ENCODE data around the gene SLC20A1.
"Not testable (repeated sequence)": the region's sequence is repeated elsewhere in the genome, so short reads cannot be mapped to it uniquely, and the experiment has no call there.

Gene SLC20A1

GRCh38 chr2:112646791-112647689, 1.3 kb downstream of the SLC20A1 start:
- DNase-seq = peak; percentile 21

GRCh38 chr2:112648081-112648480, 2.3 kb downstream of the SLC20A1 start:
- no peak for DNase-seq

DNA sequence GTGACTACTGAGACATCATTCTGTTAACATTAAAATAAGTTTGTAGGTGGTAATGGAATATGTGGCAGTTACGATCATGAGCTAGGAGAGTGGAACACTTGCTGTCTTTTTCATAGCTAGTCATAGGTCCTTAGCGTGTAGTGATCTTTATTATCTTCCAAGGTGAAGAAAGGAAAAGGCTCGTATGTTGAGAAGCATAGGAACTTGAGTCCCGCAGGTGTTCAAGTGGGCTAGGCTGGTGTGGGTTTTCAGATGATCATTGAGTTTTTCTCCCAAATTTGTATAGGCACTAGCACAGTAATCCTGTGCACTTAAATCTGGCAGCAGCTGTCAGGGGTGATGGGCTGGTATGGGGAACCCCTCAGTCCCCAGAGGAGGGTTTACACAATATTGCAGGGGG, 10.9 kb downstream of the SLC20A1 start:
- no peak for DNase-seq

DNA sequence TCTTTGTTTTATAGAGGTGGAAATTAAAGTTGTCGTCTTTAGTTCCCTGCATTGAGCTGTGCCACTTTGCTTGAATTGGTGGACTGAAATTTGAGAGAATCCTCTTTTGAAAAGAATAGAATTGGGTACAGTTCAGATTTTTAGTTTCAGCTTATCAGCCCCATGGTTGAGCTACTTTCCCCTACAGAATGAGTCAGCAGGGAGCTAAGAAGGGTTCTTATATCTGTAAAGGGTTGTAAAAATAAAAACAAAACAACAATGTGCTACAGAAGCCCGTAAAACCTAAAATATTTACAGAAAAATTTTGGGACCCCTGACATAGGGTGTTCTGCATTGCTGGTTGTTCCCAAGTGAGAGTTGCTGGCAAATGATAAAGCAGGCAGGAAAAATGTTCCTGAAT, 12.6 kb downstream of the SLC20A1 start:
- DNase-seq = no peak

- DNase-seq = no peak
Measured at GRCh38 chr2:112658839-112659667, 13.3 kb downstream of the SLC20A1 start.

DNA sequence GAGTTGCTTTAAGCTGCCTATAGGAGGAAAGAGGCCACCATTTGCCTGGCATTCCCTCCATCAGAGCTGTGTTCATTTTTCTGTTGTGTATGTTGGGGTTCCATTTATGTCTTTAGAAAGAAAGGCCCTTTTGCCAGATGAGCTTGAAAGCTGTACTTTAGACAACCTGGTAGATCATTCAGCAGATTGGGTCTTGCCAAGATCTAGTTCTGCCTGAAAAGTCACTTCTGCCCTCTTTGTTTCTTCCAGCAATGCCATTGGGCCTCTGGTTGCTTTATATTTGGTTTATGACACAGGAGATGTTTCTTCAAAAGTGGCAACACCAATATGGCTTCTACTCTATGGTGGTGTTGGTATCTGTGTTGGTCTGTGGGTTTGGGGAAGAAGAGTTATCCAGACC, 14.4 kb downstream of the SLC20A1 start:
- no peak for DNase-seq

DNA sequence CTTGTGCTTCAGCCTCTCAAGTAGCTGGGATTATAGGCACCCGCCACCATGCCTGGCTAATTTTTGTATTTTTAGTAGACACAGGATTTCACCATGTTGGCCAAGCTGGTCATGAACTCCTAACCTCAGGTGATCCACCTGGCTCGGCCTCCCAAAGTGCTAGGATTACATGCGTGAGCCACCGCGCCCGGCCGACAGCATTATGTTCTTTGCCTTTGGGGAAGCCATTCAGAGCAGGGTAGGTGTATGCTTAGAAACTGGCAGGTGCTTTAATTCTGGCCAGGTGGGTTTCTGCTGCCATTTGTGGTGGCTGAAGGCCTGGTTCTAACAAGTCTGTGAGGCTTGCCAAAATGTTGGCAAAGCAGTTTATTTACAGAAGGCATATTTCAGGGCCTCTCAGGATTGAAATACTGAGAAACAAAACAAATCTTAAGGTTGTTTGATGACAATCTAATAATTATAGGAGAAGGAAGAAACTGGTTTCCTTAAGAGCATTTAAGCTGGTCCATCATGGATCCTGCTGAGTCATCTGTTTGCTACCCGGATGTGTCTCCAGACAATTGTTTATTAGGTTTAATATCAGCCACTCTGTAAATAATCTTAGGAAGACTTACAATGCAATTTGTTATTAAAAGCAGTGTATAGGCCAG, 16.0 kb downstream of the SLC20A1 start:
- no peak for DNase-seq

DNA sequence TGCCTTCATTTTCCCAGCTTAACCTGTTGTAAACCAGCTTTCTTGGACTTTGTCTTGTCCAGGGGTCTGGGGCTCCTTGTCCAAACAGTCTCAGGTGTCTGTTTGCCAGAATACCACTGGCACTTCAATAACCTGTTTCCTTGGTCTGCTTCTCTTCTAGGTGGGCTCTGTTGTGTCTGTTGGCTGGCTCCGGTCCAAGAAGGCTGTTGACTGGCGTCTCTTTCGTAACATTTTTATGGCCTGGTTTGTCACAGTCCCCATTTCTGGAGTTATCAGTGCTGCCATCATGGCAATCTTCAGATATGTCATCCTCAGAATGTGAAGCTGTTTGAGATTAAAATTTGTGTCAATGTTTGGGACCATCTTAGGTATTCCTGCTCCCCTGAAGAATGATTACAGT, 17.0 kb downstream of the SLC20A1 start:
- DNase-seq = no peak

DNA sequence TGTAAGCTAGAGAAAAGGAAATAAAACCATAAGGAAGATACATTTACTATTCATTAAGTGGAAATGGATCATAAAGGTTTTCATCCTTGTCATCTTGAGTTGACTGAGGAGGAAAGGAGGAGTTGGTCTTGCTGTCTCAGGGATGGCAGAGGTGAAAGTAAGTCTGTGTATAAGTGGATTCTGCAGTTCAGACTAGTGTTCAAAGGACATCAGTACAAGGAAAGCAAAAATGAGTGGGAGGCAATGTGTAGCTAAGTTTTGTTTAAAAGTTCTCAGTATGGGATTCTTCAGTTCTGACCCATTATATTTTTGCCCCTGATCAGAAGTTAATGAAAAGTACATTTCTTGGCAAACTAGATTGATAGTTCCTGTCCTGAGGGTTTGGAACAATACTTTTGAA, 18.9 kb downstream of the SLC20A1 start:
- no peak for DNase-seq

GRCh38 chr2:112665113-112665780, 19.5 kb downstream of the SLC20A1 start:
- no peak for DNase-seq

- no peak for DNase-seq
Measured at GRCh38 chr2:112666761-112667122, 21.0 kb downstream of the SLC20A1 start.

GRCh38 chr2:112667540-112667939, 21.8 kb downstream of the SLC20A1 start:
- not testable (repeated sequence) for DNase-seq

- DNase-seq = no peak
Measured at GRCh38 chr2:112669667-112670066, 23.9 kb downstream of the SLC20A1 start.

- no peak for DNase-seq
Measured at GRCh38 chr2:112670252-112671022, 24.7 kb downstream of the SLC20A1 start.

- no peak for DNase-seq
Measured at GRCh38 chr2:112671801-112672200, 26.1 kb downstream of the SLC20A1 start.

- DNase-seq = no peak
Measured at GRCh38 chr2:112673008-112673407, 27.3 kb downstream of the SLC20A1 start.

GRCh38 chr2:112674229-112674628, 28.5 kb downstream of the SLC20A1 start:
- DNase-seq = peak; percentile 15

DNA sequence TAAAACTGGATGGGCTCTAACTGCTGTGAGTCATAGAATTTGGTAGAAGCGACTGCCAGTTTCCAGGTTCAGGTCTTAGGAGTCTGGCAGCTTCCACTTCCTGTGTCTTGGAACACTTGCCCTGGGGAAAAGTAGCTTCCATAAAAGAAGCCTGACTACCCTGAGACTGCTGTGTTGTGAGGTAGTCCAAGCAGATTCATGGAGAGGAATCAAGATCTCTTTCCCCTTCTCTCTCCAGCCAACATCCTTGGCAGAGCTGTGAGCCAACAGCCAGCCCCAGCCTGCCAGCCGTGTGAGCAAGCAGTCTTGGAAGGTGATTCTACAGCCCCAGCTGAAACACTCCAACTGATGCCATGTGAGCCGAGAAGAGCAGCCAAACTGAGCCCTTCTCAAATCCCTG, 33.7 kb downstream of the SLC20A1 start:
- no peak for DNase-seq

DNA sequence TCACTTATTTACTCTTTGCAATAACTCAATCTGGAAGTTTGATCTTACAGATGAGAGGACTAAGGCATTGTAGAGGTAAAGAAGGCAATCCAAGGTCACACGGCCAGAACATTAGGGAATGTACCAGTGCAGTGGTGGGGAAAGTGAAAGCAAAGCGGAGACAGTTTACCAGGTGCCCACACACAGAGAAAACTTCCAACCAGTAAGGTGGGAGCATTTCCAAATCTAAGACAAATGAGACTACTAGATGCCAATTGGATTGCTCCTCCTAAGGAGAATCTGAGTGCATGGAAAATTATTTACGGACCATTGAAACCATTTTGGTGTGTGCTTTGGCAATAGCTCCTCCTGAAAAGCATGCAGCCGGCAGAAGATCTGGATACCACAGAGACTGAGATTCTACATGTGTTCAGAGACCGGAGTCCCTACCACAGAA, 34.9 kb downstream of the SLC20A1 start:
- no peak for DNase-seq

DNA sequence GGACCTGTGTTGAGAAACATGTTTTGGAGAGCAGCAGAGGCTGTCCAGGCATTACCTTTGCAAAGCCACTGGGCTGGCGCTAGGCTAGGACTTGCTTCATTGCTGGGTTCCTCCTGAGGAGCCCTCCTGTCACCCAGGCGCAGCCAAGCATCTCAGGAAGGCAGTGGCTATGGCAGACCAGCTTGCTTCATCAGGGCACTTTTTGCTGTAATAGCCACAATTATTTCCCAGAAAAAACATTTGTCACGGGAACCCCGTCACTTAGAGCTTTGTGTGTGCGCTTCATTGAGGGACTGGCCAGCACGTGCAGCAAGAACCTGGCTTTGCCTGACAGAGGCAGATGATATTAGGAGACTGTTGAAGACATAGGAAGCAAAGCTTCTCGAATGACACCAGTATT, 36.4 kb downstream of the SLC20A1 start:
- no peak for DNase-seq

DNA sequence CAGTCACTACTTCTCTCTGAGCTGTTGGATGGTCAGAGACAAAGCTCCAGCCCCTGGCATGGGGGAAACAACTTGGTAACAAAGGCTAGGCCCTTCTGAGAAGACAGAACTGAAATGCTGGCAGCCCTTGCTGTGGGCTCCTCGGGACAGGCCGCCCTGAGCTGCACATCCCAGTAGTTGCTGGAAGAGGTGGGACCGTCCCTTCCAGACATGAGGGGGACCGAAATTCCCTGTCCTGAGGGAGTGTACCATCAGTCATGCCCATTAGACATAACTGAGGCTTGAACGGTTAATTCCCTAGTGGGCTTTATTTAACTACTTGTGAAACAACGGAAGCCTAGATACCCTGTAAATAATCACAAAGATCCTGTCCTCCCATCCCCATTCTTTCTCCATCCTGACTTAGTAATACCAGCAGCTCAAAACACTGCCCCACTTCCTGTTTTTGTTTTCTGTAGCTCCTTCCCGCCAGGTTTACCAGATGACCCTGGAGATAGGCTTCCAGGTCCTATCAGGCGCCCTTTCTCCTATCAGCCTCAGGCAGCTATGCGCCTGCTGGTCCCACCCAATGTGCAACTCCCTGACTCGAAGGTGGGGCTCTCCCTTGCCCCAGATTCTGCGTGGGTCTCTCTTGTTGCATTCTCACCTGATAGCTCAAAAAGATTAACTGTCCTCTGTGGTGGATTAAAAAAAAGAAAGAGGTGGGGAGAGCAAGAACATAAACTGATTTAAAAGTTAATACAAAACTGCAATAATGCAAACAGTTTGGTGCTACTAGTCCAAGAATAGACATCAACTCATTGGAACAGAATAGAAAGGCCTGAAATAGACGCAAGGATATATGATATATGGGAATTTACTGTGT, 38.0 kb downstream of the SLC20A1 start:
- no peak for DNase-seq

Measured in KG1 (cell line).